NCI-H446 (cell line): ENCODE data around the gene BRWD1.
"Not testable (repeated sequence)": the region's sequence is repeated elsewhere in the genome, so short reads cannot be mapped to it uniquely, and the experiment has no call there.

Experiments
- DNase-seq, 2 experiments: peaks; one replicate each; lab custom pipeline; 2025; lab: John Stamatoyannopoulos, UW

Gene BRWD1

GRCh38 chr21:39282911-39283310 is 30.5 kb downstream of the BRWD1 start:
- no peak for DNase-seq

DNA sequence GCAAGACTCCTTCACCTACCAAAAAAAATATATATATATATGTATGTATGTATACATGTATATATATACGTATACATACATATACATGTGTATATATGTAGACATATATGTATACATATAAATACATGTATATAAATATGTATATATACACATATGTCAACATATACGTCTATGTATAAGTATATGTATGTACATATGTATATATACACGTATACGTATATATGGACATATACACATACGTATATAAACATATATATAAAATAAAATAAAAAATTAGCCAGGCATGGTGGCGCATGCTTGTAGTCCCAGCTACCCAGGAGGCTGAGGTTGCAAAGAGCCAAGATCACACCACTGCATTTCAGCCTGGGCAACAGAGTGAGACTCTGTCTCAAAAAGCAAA is 31.6 kb downstream of the BRWD1 start:
- DNase-seq, result no peak

DNA sequence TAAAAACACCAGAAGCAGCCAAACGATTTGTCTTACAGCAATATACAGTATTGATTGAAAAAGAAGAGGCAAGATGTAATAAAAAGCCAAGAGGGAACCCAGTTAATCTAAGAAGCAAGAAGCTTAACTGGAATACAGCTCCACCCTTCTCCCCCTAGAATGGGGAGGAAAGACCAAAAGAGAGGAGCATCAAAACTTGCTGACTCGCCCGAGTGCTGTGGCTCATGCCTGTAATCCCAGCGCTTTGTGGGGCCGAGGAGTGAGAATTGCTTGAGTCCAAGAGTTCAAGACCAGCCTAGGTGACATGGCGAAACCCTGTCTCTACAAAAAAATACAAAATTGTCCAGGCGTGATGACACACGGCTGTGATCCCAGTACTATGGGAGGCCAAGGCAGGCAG is 32.2 kb downstream of the BRWD1 start:
- DNase-seq, result no peak

- no peak for DNase-seq
Observed at GRCh38 chr21:39269620-39270019, 43.8 kb downstream of the BRWD1 start.

DNA sequence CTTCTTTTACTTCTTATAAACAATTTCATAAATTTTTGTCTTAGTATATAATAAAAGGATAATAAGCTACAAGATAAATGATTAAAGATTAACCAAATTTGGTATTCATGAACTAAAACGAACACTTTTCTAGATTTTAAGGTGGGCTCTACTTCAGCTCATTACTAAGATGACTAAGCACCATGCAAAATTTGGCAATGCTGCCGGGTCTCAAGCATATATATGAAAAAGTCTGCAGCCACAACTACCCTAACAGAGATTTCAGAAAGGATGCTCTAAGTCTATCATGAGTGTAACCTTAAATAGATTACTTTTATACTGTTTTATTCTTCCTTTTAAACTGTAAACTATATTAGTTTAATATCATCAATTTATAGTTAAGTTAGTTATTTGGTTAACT is 47.8 kb downstream of the BRWD1 start:
- no peak for DNase-seq

DNA sequence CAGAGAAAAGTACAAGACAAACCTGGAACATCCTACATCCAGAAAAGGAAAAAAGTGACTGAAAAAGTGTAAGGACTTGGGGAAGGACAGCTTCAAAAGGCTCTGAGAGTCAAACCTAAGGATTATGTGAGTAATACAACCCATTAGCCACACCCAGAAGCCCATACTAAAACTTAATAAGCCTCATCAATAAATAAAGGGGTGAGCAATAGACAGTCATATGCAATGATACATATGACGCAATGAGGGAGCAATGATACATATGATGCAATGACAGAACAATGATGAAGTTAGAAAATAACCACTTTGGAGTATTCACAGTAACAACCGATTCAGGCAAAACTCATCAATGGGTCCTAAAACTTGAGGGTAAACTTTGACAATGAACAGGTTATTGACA is 50.1 kb downstream of the BRWD1 start:
- DNase-seq, result no peak

GRCh38 chr21:39258207-39258606 is 55.2 kb downstream of the BRWD1 start:
- DNase-seq, result no peak

- peak in 1 of 2 experiments; percentile 6 for DNase-seq
Observed at GRCh38 chr21:39251326-39251725, 62.1 kb downstream of the BRWD1 start.

GRCh38 chr21:39238275-39238674 is 75.2 kb downstream of the BRWD1 start:
- no peak for DNase-seq

GRCh38 chr21:39232861-39233291 is 80.6 kb downstream of the BRWD1 start:
- DNase-seq, result no peak

- no peak for DNase-seq
Observed at GRCh38 chr21:39224930-39225329, 88.5 kb downstream of the BRWD1 start.

GRCh38 chr21:39221997-39222486 is 91.4 kb downstream of the BRWD1 start:
- no peak for DNase-seq

GRCh38 chr21:39221282-39221996 is 92.0 kb downstream of the BRWD1 start:
- DNase-seq, result no peak

- DNase-seq, result not testable (repeated sequence)
Observed at GRCh38 chr21:39220875-39221274, 92.6 kb downstream of the BRWD1 start.

DNA sequence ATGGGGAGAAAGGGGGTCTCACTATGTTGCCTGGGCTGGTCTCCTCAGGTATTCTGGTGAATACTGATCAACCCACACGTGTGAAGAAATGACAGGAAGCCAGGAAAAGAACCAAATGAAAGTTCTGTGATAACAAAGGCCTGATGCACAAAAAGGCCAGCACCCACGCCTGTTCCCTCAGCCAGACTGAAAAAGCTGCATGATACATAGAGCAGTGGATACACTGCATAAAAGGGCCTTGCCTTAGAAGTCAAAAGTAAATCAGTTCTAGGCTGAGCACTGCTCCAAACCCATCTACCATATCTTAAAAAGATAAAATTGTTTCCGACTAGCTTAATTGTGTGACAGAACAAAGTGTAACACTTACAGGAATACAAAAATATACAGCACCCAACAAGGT is 93.3 kb downstream of the BRWD1 start:
- DNase-seq, result no peak

- no peak for DNase-seq
Observed at GRCh38 chr21:39218082-39218409, 95.4 kb downstream of the BRWD1 start.

DNA sequence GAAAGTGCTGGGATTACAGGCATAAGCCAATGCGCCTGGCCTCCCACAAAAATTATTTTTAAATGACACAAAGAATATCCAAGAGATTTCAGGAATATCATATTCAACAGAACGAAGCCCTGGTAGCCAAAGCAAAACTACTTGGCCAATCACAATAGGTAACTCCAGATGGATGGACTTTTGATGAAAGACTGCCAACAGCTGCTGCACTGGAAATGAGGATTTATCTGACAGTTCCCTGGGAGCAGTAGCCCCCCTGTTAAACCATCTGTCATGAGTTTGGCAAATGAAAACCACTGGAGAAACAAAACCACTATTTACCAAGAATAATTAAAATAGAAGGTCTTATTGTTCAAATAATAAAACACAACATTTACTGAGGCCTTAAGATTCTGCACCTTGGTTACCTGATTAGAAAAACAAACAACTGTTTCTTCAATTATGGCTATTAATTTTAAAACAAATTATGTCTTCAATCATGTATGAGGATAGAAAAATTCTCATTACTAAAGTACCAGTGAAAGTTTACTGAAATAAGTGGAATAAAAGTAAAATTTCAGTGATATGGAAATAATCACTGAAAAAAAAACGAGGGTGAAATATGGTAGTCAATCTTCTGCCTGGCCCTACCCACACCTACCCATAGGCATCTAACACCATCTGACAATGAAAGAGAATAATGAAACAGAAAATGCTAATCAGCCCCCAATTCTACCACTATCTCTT is 95.9 kb downstream of the BRWD1 start:
- DNase-seq, result peak; percentile 51 to 84

GRCh38 chr21:39216290-39216689 is 97.1 kb downstream of the BRWD1 start:
- no peak for DNase-seq

GRCh38 chr21:39215078-39215477 is 98.4 kb downstream of the BRWD1 start:
- DNase-seq, result no peak

DNA sequence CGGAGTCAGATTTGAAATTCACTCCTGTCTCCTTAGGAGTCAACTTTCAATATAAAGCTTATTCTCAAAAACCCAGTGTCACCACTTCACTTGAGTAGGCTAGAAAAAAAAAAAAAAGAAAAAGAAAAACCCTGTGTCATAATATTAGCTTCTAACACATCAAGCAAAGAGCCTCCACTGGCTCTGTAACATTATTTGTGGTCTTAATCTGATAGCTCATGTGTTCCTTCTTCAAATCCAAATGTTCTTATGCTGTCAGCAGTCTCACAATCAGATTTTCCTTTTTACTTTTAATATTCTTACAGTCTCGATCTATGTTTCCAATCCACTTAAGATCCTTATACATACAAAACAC is 104.1 kb downstream of the BRWD1 start:
- DNase-seq, result no peak

GRCh38 chr21:39208624-39209333 is 104.7 kb downstream of the BRWD1 start:
- no peak for DNase-seq

DNA sequence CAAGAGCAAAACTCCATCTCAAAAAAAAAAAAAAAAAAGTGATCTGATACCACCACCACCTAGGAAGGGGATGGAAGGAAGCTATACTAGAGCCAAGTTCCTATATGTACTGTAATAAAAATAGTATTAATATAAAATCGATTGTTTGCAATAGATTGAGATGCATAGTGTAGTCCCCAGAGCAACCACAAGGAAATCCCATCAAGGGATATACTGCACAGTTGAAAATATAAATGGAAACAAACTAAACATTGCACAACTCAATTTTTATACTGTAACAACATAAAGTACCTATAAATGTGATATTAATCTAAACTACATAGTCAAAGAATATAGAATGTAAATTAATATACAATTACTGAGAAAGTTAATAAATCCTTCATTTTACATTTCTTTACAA is 109.3 kb downstream of the BRWD1 start:
- DNase-seq, result no peak

DNA sequence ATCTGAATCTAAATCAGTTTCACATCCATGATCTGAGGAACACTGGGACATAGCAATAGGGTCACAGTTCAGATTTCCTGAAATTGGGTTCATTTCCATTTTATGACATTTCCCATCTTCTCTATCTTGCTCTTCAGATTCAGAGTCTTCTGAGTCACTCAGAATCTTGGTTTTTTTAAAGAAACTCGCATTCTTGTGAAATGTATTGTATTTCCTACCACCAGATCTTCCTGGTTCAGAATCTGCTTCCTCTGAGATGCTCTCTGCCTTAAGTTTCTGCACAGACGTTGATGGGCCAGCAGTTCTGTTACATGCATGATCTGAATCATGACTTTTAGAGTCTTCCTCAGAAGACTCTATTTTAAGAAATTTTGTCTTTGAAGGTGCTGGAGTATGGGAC is 114.6 kb downstream of the BRWD1 start:
- no peak for DNase-seq
